RWPE2 (cell line): ENCODE data around the gene NUDCD3.

Experiments used
- ATAC-seq: fragments of 200-7000 bp; cut with Tn5 transposase; 3 replicates; pipeline ENCODE4 v1.9.1; 2021; ENCODE audit warnings: low read depth
- DNase-seq: peaks from one replicate; pipeline ENCODE4 v3.0.0-alpha.2; 2020; ENCODE audit warnings: low spot score
- H3K27ac ChIP-seq: fragments of 450-650 bp; 2 replicates; pipeline ENCODE4 v1.5.1; 2017; ENCODE audit warnings: mild to moderate bottlenecking; ENCODE audit not compliant: poor library complexity, severe bottlenecking
- H3K27me3 ChIP-seq: fragments of 250-450 bp; sonication (Bioruptor Pico); 2 replicates; pipeline ENCODE4 v1.5.1; 2021; ENCODE audit warnings: mild to moderate bottlenecking, moderate library complexity; ENCODE audit not compliant: insufficient read depth, poor library complexity, severe bottlenecking
- H3K36me3 ChIP-seq: fragments of 250-450 bp; sonication (Bioruptor Pico); 2 replicates; pipeline ENCODE4 v1.5.1; 2020; ENCODE audit warnings: low read depth, mild to moderate bottlenecking, moderate library complexity
- H3K4me1 ChIP-seq: fragments of 250-450 bp; sonication (Bioruptor Pico); 2 replicates; pipeline ENCODE4 v1.5.1; 2021; ENCODE audit warnings: mild to moderate bottlenecking, moderate library complexity; ENCODE audit not compliant: insufficient read depth, poor library complexity, severe bottlenecking
- H3K4me3 ChIP-seq: fragments of 250-450 bp; sonication (Bioruptor Pico); 2 replicates; pipeline ENCODE4 v1.5.1; 2021; ENCODE audit warnings: mild to moderate bottlenecking, moderate library complexity; ENCODE audit not compliant: severe bottlenecking
- H3K9me3 ChIP-seq: fragments of 250-450 bp; sonication (Bioruptor Pico); 2 replicates; pipeline ENCODE4 v1.5.1; 2021; ENCODE audit warnings: mild to moderate bottlenecking, moderate library complexity; ENCODE audit not compliant: severe bottlenecking
- TF ChIP-seq, protein P1 (sequence below): fragments of 450-650 bp; IDR thresholded peaks from one replicate; pipeline ENCODE4 v1.5.1; 2017; ENCODE audit warnings: mild to moderate bottlenecking, moderate library complexity; ENCODE audit not compliant: poor library complexity, severe bottlenecking

The NUDCD3 gene

DNA sequence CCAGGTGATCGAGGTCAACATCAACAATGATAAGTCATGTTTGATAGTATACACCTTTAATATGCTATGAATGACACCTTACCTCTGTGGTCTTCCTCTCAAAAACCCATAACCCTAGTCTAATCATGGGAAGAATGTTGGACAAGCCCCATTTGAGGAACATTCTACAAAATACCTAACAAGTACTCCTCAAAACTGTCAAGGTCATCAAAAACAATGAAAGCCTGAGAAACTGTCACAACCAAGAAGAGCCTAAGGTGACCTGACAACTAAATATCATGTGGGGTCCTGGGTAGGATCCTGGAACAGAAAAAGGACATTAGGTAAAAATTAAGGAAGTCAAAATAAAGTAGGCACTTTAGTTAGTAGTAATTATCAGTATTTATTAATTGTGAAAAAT, 5.9 kb upstream of the NUDCD3 start:
- Histone ChIP-seq H3K27ac (no peak overlapping the region), H3K4me3 (no peak overlapping the region), H3K36me3 (no peaks in the 10 kb centered on the region), H3K9me3 (no peaks in the 10 kb centered on the region), H3K4me1 (no peaks in the 10 kb centered on the region), H3K27me3 (no peaks in the 10 kb centered on the region)
- TF ChIP-seq, protein P1, sequence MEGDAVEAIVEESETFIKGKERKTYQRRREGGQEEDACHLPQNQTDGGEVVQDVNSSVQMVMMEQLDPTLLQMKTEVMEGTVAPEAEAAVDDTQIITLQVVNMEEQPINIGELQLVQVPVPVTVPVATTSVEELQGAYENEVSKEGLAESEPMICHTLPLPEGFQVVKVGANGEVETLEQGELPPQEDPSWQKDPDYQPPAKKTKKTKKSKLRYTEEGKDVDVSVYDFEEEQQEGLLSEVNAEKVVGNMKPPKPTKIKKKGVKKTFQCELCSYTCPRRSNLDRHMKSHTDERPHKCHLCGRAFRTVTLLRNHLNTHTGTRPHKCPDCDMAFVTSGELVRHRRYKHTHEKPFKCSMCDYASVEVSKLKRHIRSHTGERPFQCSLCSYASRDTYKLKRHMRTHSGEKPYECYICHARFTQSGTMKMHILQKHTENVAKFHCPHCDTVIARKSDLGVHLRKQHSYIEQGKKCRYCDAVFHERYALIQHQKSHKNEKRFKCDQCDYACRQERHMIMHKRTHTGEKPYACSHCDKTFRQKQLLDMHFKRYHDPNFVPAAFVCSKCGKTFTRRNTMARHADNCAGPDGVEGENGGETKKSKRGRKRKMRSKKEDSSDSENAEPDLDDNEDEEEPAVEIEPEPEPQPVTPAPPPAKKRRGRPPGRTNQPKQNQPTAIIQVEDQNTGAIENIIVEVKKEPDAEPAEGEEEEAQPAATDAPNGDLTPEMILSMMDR, result no peak
- no peak for ATAC-seq
- DNase-seq, result no peak

DNA sequence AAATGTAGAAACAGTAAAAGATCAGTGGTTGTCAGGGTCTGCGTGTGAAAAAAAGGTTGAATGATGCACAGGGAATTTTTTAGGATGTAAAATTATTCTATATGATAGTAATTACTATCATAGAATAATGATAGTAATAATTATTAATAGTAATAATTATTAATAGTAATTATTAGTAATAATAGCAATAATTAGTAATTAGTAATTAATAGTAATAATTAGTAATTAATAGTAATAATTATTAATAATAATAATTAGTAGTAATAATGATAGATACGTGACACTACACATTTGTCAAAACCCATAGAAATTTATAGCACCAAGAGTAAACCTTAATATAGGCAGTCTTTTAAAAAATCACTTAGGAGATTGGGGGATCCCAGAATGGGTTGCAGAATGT, 4.5 kb upstream of the NUDCD3 start:
- Histone ChIP-seq H3K36me3 (no peaks in the 10 kb centered on the region), H3K9me3 (no peaks in the 10 kb centered on the region), H3K4me1 (no peaks in the 10 kb centered on the region), H3K4me3 (no peak overlapping the region), H3K27ac (no peak overlapping the region), H3K27me3 (no peaks in the 10 kb centered on the region)
- ATAC-seq (no peak), DNase-seq (no peak)
- TF ChIP-seq, protein P1, result no peak

DNA sequence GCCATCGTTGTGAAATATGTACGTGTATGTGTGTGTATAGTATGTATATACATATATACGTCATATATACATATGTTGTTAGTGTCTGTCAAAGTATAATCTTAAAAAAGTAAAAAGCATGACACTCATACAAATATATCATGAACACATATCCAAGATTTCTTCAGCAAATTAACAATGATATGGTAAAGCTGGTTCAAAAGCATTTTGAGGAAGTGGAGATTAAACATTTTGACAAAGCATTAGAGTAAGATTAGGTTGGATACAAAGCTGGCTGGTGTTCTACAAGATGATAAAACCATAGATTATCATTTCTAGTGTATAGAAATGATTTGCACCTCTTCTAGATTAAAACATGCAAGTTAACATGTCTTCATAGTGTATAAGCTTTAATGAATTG, 771 bp upstream of the NUDCD3 start:
- peaks cover 12% of the 10 kb centered on the region for H3K4me1 ChIP-seq
- TF ChIP-seq, protein P1, result no peak
- ATAC-seq, result no peak
- DNase-seq, result no peak
- no peaks in the 10 kb centered on the region for H3K27me3 ChIP-seq
- peak overlapping the region; percentile 63 for H3K4me3 ChIP-seq
- peak overlapping the region; percentile 73 for H3K27ac ChIP-seq
- H3K36me3 ChIP-seq, result no peaks in the 10 kb centered on the region
- no peaks in the 10 kb centered on the region for H3K9me3 ChIP-seq

DNA sequence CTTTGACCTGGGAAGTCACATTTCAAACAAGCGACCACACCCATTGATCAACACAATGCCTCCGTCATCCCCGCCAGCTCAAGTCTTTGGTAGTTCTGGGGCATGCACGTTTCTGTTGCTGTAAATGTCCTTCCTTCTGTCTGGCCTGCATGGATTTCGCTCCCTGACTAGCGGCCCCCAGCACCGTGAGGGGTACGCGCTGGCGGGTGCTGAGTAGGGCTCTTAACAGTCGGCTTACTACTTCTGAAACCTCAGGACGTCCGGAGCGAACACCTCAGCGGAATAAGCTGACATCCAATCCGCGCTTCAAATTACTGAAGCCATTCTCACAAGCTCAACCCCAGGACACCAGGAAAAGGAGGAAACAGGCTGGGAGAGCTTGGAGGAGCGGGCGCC, 505 bp downstream of the NUDCD3 start:
- DNase-seq (no peak), ATAC-seq (peak; percentile 22)
- Histone ChIP-seq H3K27me3 (no peaks in the 10 kb centered on the region), H3K9me3 (no peaks in the 10 kb centered on the region), H3K27ac (peak overlapping the region; percentile 73), H3K36me3 (peaks cover 12% of the 10 kb centered on the region), H3K4me3 (peak overlapping the region; percentile 63), H3K4me1 (peaks cover 12% of the 10 kb centered on the region)
- TF ChIP-seq, protein P1, result no peak

DNA sequence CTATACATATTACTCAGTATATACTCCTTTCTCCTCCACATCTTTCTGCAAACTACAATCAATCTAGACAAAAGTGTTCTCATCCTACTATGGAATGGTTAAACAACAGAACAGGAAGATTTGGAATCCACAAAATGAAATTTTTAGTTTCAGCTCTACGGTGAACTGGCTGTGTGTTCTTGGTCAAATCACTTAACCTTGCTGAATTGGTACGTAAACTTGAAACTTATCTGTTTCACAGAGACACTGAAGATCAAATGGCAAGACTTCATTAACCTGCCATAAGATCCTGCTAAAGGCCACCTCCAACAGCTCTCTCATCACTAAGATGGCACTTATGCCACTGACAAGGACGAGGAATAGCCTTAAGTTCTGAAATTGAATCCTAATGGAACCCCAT, 1.5 kb downstream of the NUDCD3 start:
- Histone ChIP-seq H3K4me1 (peaks cover 12% of the 10 kb centered on the region), H3K36me3 (peaks cover 22% of the 10 kb centered on the region)

More for the DNA sequence above, 1.5 kb downstream of the NUDCD3 start:
- no peak for DNase-seq
- Histone ChIP-seq H3K27ac (no peak overlapping the region), H3K27me3 (no peaks in the 10 kb centered on the region), H3K4me3 (peak overlapping the region; percentile 63), H3K9me3 (no peaks in the 10 kb centered on the region)
- TF ChIP-seq, protein P1, result no peak
- no peak for ATAC-seq
